HEK293 (cell line): Measurements from ENCODE around the gene CFAP97D2.
"Not testable (repeated sequence)": the region's sequence is repeated elsewhere in the genome, so short reads cannot be mapped to it uniquely, and the experiment has no call there.

Experiments used
- CTCF ChIP-seq: fragments of 450-650 bp; formaldehyde crosslinking; IDR thresholded peaks from 2 replicates; pipeline ENCODE4 v1.5.1; 2016; ENCODE audit warnings: missing biosample characterization, missing genetic modification characterization
- OVOL3 ChIP-seq: fragments of 450-650 bp; formaldehyde crosslinking; IDR thresholded peaks from 2 replicates; pipeline ENCODE4 v1.5.1; 2016; ENCODE audit warnings: missing biosample characterization, missing genetic modification characterization
- ZBTB49 ChIP-seq: fragments of 450-650 bp; formaldehyde crosslinking; IDR thresholded peaks from 2 replicates; pipeline ENCODE4 v1.5.1; 2016; ENCODE audit warnings: missing biosample characterization, missing genetic modification characterization, low read depth
- ZNF133 ChIP-seq: fragments of 450-650 bp; formaldehyde crosslinking; IDR thresholded peaks from 2 replicates; pipeline ENCODE4 v1.5.1; 2016; ENCODE audit warnings: missing biosample characterization, missing genetic modification characterization
- ZNF140 ChIP-seq: fragments of 450-650 bp; formaldehyde crosslinking; IDR thresholded peaks from 2 replicates; pipeline ENCODE4 v1.5.1; 2016; ENCODE audit warnings: missing biosample characterization, missing genetic modification characterization
- ZNF202 ChIP-seq: fragments of 450-650 bp; formaldehyde crosslinking; IDR thresholded peaks from 2 replicates; pipeline ENCODE4 v1.5.1; 2016; ENCODE audit warnings: missing biosample characterization, missing genetic modification characterization, borderline replicate concordance
- ZNF670 ChIP-seq: fragments of 450-650 bp; formaldehyde crosslinking; IDR thresholded peaks from 2 replicates; pipeline ENCODE4 v1.5.1; 2016; ENCODE audit warnings: missing biosample characterization, missing genetic modification characterization, low read depth
- TF ChIP-seq, protein P1 (sequence below): fragments of 450-650 bp; formaldehyde crosslinking; IDR thresholded peaks from 2 replicates; pipeline ENCODE4 v1.5.1; 2017; ENCODE audit warnings: missing biosample characterization, missing genetic modification characterization

DNA sequence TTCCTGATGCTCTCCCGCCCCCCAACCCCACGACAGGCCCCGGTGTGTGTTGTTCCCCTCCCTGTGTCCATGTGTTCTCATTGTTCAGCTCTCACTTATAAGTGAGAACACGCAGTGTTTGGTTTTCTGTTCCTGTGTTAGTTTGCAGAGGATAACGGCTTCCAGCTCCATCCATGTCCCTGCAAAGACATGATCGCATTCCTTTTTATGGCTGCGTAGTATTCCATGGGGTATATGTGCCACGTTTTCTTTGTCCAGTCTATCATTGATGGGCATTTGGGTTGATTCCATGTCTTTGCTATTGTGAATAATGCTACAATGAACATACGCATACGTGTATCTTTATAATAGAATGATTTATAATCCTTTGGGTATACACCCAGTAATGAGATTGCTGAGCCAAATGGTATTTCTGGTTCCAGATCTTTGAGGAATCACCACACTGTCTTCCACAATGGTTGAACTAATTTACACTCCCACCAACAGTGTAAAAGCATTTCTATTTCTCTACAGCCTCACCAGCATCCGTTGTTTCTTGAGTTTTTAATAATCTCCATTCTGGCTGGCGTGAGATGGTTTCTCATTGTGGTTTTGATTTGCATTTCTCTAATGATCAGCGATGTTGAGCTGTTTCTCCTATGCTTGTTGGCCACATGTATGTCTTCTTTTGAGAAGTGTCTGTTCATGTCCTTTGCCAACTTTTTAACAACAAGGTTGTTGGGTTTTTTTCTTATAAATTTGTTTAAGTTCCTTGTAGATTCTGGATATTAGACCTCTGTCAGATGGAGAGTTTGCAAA is 20.0 kb upstream of the CFAP97D2 start:
- not testable (repeated sequence) for TF ChIP-seq ZNF133; CTCF; ZNF202 (tag by site-specific recombination); ZNF140 (tag by site-specific recombination); ZBTB49; ZNF670 (tag by site-specific recombination); OVOL3
- TF ChIP-seq, protein P1, sequence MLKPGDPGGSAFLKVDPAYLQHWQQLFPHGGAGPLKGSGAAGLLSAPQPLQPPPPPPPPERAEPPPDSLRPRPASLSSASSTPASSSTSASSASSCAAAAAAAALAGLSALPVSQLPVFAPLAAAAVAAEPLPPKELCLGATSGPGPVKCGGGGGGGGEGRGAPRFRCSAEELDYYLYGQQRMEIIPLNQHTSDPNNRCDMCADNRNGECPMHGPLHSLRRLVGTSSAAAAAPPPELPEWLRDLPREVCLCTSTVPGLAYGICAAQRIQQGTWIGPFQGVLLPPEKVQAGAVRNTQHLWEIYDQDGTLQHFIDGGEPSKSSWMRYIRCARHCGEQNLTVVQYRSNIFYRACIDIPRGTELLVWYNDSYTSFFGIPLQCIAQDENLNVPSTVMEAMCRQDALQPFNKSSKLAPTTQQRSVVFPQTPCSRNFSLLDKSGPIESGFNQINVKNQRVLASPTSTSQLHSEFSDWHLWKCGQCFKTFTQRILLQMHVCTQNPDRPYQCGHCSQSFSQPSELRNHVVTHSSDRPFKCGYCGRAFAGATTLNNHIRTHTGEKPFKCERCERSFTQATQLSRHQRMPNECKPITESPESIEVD (tag by site-specific recombination) = not testable (repeated sequence)
